ENCODE measurements around the gene CFAP77.

CFAP77 gene

DNA sequence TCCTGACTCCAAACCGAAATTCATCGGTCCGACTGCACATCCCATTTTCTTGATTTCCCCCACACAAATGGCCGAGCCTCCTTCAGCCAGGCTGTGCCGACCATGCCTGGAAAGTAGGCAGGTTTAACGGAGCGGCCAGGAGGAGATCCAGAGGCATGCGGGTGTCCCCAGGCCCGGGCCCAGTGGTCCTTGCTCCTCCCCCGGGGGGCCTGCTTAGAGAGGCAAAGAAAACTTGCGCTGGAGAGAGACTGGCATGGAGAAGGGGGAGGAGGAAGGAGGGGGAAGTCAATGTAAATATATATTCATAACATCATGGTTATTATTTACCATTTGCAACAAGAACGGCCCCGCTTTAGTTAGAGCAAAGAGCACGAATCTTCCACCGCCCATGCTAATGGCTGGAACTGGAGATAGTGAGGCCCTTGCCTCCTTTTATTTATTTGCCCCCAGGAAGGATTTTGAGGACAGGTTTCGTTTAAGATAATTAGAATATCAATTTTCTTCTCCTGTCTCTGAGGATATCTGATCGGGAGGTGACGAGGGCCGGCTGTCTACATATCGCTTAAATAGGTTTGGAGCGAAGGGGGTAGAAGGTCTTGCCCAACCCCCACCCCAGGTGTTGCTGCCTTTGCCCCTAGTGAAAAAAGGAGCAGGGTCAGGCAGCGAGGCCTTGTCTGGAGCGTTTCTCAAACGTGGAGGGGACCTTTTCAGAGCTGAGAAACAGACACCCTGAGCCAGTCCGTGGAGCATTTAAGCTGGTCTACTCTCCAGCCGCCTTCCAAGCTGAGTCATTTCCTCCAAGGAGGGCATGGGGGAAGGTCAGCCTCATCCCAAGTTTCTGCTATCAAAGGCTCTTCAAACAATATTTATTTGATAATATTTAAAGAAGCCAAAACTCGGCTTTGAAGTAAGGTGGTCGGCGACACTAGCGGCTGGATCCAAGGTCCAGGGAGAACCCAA lies 174.9 kb downstream of the CFAP77 start:
- DNase-seq: no peak

DNA sequence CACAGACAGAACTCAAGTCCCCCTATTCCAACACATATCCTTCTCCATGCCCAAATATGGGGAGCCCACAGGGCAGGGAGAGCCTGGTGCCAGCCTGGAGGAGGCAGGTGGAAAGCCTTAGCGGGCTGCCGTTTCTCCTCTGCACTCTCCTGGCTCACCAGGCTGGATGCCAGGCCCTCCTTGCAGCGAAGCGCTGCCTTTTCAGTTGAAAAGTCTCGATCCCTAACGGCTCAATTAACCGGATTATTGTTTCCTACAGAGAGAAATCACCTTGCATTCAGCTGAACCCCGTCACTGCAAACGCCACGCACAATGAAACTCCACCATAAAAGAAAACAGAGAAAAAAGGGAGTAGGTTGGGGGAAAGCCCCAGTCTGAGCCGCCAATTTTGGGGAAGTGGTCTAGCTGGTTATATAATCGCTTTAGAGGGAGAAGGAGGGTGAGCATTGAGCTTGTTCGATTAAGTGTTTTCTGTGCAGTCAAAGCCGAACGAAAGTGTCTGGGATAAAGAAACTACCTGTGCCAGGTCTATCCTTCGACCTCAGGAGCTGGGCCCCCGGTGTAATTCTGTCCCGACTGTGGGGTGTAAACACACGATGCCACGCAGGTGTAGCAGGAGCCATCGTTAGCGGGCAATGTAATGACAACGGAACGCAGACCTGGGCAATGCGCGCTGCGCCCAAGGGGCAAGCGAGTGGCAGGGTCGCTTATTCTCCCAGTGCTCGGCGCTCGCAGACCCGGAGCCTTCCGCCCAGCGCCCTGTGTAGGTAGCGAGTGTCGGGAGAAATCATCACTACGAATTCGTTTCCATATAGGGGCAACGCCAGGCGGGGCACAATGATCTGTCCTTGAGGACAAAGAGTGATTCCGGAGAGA lies 176.2 kb downstream of the CFAP77 start:
- DNase-seq: no peak

DNA sequence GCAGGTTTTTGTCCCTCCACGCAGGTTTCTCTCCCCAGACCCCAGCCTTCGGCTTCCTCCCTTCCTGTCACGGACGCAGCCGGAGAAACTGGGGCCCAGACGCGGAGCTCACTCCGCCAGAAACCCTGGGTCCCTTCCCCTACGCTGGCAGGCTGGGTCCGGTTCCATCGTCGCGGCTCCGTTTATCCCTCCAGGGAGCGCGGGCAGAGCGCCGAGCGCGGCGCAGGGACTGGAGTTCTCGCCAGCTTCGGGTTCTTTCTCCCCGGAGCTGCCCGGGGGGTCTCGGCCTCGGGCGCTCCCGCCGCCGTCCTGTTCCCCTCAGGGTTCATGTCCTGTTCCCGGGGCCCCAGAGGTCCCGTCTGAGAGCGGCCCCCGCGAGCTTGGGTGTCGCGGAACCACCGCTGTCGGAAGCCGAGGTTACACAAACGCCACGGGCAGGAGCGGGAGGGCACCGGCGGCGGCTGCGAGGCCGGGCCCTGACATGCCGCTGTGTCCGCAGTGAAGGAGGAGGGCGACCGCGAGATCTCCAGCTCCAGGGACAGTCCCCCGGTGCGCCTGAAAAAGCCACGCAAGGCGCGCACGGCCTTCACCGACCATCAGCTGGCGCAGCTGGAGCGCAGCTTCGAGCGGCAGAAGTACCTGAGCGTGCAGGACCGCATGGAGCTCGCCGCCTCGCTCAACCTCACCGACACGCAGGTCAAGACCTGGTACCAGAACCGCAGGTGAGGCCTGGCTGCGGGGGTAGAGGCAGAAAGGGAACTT lies 177.0 kb downstream of the CFAP77 start:
- DNase-seq: no peak

DNA sequence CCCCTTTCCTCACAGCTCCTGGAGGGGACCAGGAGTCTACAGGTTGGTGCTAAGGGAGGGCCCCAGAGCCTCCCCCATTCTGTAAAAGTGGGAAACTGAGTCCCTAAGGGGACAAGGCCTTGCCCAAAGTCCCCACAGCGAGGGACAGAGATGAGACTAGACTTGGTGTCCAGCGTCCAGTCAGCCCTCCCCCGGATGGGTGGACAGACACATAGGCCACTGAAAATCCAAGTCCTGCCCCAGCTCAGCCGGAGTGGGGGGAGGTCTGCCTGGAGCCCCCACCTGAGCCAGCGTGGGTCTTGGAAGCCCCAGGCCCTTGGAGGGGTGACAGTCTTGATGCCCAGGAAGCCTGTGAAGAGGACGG lies 177.6 kb downstream of the CFAP77 start:
- DNase-seq: no peak

DNA sequence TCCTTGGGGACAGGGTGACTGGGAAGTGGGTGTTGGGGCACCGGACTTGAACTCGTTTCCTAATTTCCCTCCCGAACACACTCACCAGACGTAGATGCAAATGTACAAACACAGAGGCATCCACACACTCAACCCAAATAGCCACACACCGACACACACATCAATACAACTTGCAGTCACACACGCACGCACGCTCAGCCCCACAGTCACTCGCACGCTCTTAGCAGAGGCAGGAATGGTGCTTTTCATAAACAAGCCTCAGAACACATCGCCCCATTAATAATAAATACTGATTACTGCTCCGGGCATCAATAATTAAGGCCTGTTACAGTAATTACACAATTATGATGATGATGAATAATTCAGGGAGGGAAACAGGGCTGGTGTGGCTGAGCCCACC lies 178.1 kb downstream of the CFAP77 start:
- DNase-seq: no peak

DNA sequence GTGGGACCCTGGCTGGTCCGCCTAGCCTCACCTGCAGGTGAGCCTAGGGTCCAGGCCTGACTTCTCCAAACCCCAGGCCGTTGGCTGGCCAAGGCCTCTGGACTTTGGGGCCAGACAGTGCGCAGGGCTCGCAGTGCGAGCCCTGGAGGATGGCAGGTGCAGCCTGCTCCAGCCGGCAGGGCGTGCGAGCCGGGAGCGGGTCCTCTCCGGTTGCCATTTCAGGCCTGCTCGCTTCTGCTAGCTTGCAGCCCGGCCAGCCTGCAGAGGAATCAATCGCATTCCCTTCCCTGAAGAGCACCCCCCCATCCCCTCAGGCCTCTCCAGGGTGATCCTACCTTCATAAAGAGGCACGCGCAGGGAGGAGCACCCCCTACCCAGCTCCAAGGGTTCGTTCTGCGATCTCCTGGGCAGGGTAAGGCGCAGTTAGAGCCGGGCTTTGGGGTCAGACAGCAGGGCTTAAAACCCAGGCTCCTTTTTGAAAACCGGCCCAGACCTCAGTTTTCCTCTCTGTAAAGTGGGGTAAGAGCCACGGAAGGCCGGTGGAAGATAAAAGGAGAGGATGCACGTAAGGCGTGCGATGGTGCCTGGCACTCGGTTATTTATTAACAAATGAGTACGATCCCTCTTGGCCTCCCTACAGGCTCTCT lies 178.6 kb downstream of the CFAP77 start:
- DNase-seq: no peak

DNA sequence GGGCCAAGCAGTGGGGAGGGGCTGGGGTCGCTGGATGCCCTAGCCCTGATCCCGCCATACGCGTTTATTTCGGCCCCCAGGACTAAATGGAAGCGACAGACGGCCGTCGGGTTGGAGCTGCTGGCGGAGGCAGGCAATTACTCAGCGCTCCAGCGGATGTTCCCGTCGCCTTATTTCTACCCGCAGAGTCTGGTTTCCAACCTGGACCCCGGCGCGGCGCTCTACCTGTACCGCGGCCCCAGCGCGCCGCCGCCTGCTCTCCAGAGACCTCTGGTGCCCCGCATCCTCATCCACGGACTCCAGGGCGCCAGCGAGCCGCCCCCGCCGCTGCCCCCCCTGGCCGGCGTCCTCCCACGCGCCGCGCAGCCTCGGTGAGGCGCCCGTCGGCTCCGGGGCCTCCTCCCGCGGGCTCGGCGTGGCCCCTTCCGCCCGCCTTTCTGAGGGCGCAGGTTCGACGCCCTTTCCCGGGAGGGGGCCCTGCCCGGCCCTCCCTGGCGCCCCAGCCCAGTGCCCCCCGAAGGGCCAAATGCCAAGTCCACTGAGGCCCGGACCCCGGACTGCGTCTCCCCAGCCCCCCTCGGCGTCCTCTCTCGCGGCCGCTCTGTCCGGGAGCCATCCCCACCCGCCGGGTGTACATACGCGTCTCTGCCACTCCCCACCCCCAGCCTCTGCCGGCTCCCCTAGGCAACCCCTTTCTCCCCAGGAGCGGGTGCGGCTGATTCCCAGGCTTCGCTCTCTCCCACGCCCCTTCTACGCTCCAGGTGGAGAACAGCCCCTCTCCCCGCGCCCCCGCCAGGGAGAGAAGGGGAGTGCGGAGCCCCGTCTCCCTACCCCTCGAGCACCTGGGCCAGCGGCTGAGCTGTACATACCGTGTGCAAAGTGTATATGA lies 179.4 kb downstream of the CFAP77 start:
- no peak for DNase-seq

DNA sequence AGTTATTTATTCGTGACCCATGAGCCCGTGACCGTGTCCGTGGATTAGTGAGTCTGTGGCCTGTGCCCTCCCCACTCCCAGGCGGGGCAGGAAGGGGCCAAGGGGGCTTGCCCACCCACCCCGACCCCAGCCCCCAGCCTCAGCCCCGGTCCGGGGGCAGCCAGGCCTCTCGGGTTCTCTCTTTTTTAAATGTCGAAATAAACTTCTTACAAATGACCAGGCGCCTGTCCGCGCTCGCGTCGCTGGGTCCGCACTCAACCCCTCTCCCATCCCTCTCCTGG lies 180.0 kb downstream of the CFAP77 start:
- DNase-seq: no peak

DNA sequence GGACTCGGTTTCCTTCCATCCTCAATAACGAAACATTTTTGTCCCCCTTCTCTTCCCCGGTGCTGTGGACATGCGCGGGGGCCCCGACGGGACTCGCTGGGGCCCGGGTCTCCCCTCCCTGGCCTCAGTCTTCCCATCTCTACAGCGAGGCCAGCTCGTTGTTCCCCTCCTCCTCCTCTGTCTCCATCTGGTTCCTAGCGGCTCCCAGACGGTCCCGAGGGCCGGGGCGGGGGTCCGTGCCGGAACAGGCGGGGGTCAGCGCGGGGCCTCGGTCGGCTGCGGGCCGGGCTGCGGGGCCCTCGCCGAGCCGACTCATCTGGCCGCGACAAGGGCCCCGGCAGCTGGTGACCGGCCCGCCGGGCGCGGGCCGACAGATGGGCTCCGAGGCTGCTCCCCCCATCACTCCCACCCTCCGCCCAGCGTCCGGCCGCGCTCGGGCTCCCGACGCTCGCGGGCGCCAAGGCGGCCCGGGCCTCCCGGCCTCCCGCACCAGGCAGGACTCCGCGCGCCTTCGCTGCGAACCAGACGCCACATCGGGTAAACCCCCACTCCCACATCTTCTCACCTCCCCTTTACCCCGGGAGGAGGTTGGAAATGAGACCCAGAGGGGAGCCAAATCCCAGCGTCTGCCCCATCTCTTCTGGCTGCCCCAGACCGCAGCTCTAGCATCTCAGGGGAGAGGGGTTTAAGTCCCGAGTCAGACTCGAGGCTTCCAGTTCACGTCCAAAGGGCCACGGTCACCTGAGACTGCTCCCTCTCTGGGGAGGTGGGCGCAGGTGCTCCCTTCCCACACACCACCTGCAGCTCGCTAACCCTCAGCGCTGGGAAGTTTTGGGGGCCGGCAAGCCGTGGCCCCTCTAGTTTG lies 180.5 kb downstream of the CFAP77 start:
- no peak for DNase-seq

DNA sequence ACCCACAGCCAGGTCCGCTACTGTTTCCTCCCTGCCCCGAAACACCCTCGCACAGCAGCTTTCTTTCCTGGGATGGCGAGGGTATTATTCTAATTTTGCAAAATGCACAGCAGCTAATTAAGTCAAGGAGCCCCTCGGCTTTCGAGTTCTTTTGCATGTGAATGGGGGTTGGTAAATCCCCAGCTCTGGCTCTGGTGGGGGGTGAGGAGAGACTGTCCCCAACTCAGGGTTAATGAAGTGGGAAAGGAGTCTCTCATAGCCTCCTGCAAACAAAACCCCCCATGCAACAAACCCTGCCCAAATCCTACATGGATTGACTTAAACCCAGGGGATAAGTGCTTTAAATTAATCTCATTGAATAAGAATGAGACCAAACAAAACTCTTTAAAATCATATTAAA lies 181.2 kb downstream of the CFAP77 start:
- DNase-seq: no peak

DNA sequence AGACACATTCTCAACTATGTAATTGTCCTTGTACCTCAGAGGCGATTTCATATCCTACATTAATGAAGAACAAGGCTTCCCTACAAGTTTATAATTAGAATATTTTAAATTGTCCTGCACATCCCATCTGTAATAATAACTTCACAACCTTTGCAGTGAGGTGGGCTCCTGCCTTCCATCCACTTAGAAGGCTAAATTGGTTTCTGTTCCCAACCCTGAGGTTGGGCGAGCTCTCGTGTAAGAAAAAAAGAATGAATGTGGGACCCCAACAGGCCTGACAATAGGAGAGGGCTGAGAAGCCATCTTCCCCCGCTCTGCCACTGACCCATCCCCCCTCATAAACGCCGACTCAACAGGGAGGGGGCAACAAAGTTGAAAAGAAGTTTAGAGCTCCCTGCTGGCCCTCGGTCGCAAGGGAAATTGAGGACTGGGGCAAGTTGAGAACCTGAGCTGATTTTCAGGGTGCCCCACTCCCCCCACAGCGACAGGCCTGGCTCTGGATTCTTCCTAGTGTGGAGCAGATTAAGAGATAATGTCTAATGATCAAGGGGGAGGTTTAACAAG lies 181.8 kb downstream of the CFAP77 start:
- DNase-seq: no peak

DNA sequence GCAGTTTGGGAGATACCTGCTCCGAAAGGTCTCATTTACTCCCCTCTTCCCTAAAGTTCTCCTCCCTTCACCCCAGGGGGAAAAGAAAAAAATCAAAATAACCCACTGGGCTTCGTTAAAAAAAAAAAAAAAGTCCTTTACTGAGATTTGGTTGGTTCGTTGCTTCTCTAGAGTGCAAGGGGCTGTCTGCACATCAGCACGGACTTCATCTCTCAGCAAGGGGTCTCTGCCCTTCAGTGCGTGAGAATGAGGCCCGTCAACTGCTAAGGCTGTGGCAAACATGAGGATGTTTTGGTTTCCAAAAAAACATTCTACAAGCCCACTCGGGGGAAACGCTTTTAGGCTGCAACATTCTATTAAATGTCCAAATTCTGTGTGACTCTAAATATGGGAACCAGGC lies 182.4 kb downstream of the CFAP77 start:
- no peak for DNase-seq

DNA sequence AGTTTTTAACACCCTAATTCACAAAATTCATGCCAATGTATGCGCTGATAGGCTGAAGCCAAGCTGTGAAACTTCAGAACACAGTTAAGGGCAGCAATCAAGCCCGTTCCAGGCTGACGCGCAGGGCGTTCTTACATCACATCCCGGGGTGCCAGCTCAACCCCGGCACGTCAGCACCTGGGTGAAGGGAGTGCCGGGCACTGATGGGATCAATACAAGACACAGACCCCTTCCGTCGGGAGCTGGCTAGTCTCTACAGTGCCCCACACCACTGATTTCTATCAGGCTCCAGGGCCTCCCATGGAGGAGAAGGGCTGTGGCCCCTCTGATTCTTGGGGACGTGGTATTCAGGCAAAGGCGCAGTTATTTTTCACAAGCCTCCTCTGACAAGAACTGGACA lies 184.4 kb downstream of the CFAP77 start:
- DNase-seq: no peak

DNA sequence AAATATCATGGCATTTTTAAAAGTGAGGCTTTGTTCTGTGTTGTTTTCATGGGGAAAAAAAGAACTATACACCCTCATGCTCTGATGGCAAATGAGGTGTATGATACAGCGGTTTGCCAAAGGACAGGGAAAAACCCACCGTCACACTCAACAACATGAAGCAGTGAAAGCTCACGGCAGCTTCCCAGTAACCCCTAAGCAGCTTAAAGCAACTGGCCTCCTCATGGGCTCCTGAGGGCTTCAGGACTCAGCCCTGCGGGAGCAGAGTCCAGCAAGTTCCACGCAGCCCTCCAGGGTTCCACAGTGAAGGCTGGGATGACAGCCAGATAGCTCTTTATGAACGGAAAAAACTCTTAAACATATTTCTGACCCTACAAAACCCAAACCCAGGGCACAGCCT lies 185.3 kb downstream of the CFAP77 start:
- DNase-seq: no peak

DNA sequence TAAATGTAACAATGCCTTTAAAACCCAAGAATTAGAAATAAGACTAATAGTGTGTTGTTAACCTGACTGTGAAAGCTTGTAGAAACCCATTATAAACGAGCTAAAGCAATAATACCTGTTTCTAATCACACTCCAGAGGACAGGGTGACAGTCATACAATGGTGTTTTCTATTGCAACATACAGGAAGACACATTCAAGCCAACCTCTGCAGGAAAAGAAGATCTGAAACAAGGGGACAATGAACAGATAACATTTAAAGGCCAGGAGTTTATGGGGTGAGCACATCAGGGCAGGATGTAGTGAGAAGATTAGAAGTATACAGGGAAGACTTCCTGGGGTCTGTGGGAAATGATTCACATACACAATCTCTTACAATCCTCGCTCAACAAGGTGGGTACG lies 186.2 kb downstream of the CFAP77 start:
- DNase-seq: no peak

DNA sequence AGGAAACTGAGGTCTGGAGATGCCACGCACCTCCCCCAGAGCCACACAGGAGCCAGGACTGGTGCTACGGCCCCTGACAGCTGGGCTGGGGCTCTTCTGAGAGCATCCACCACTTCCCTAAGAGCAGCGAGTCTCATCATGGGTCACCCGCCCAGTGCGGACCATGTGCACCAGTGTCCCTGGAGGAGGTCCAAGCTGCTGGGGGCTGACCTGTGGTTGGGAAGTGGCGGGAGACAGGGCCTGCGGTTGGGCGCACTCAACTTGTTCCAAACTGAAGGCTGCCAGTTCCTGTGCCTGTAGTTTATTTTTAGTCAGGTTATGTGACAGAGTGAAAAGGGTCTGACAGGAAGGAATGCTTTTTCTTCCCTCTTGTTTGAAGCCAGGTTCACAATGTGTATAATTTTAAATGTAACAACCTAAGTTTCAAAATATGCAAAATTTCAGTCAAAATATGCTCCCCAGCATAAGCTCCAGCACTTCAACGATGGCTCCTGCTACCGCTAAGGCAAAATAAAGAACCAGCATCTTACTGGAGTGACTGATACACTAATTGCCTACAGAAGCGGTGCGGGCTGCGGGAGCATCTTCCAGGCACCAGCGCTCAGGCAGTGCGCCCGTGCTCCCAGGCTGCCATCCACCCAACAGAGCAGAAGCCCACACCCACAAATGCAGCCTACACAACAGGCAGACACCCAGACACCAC lies 187.2 kb downstream of the CFAP77 start:
- no peak for DNase-seq

DNA sequence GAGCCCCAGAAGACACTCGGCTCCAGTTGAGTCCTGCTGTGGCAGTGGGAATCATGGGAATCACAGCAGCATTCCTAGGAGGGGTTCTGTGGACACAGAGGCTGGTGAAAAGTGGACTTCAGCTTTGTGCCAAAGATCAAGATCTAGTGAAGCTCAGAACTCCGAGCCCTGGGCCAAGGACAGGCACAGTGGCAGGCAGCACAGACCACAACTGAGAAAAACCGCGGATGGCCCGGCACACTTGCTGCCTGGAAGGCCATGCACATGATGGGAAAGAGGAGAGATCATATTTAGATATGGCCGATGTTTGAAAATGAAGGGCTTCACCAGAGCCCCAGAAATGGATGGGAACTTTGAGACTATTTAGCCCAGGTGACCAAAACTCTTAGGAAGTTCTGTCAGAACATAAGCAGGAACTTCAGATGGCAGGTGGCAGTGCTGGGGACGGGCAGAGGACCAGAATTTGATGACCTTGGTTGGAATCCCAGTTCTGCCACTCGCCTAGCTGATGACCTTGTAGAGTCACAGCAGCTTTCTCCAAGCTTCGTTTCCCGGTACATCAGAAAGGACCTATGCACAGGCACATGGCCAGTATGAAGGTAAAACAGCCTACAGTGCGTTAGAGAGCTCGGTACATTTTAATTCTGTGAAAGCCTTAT lies 190.4 kb downstream of the CFAP77 start:
- no peak for DNase-seq

DNA sequence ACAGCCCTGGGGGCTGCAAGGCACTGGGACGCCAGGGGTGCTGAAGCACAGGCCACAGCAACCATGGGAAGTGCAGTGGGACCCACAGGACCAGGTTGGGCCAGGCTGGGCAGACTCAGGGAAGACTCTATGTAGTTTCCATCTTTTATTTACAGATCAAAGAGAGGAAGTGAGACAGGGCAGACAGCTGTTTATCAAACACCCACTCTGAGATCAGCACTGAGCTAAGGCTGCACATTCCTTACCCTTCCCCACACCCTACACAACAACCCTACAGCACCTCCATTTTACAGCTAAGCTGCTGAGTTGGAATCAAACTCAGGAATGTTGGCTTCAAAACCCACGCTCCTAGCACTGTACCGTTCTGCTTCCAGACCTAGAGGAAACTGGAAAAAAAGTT lies 192.2 kb downstream of the CFAP77 start:
- DNase-seq: no peak

DNA sequence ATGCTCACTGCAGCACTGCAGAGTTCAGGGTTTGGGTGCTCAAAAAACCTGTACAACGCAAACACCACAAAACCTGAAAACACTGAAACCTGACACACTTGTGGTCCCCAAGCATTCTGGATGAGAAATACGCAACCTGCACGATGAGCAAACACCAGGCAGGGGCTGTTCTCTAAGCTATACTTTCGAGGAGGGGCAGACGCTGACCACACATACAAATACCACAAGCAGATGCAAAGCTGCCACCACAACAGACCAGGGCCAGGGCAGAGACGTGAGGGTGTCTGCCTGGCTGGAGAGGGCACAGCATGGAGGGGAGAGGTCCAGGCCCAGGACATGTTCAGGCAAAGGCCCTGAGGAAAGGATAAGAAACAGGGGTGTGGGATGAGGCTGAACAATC lies 195.4 kb downstream of the CFAP77 start:
- DNase-seq: no peak

Measured in NCI-H774 (cell line).